ENCODE data around the gene SLC7A8. TPM values are rescaled to one million over a fixed set of nuclear protein-coding genes. Genes with fewer than 3 reads are reported as not detected.

SLC7A8 gene
- total and polyA plus RNA-seq, 8 donors = 1.2 to 102 (median 32.0) TPM

- intact Hi-C loops (cut with DNase I; ENCODE audit: low total_unique reads) = no loop called here
- Histone ChIP-seq H3K9me3 (no peaks in the 10 kb centered on the region), H3K4me3 (peak within 1 kb of the TSS; percentile 66 to 96 (median 76)), H3K27ac (peak within 1 kb of the TSS; percentile 95 to 100 (median 99)), H3K27me3 (no peaks in the 10 kb centered on the region), H3K4me1 (peaks cover 28 to 76% (median 60%) of the 10 kb centered on the region in 4 donors), H3K36me3 (peaks cover 12 to 51% (median 49%) of the 10 kb centered on the region in 4 donors)
- 0 to 1% (median 0%) methylated on average over 45 to 46 of the region's 46 CpGs for WGBS, 5 donors
- TF ChIP-seq POLR2A (IDR thresholded peaks at IDR 0.05) (peak in 2 of 4 donors; percentile 72 to 88), EP300 (IDR thresholded peaks at IDR 0.05) (no peak), CTCF (IDR thresholded peaks at IDR 0.05) (no peak), POLR2AphosphoS5 (IDR thresholded peaks at IDR 0.05) (peak; percentile 86 to 90 (median 88))
- peak; percentile 100 for DNase-seq
These were observed 88.0 kb downstream of the SLC7A8 start, which contains the start of gene C14orf119 for GRCh38 chr14:23095196-23096108. TSS of gene C14orf119 (plus strand) at chr14:23095505. CDS start at chr14:23097659, 2,154 bp downstream.

GRCh38 chr14:23094666-23095195 lies 88.7 kb downstream of the SLC7A8 start, which contains the start of gene ACIN1:
TSS of gene ACIN1 (minus strand) at chr14:23095136. CDS start at chr14:23095112, 24 bp downstream.
- 0 to 1% (median 0%) methylated on average over 15 to 55 of the region's 55 CpGs for WGBS, 5 donors
- Histone ChIP-seq H3K27ac (peak within 1 kb of the TSS; percentile 95 to 100 (median 99)), H3K36me3 (peaks cover 19 to 59% (median 57%) of the 10 kb centered on the region in 4 donors), H3K4me1 (peaks cover 27 to 72% (median 58%) of the 10 kb centered on the region in 4 donors), H3K4me3 (peak within 1 kb of the TSS; percentile 66 to 96 (median 76)), H3K27me3 (no peaks in the 10 kb centered on the region), H3K9me3 (no peaks in the 10 kb centered on the region)
- TF ChIP-seq POLR2AphosphoS5 (IDR thresholded peaks at IDR 0.05) (peak in 2 of 3 donors; percentile 75 to 90), CTCF (IDR thresholded peaks at IDR 0.05) (no peak)
- intact Hi-C loops (cut with DNase I; ENCODE audit: low total_unique reads) = no loop called here
- DNase-seq = peak; percentile 75 to 94

GRCh38 chr14:23093991-23094665 lies 89.3 kb downstream of the SLC7A8 start:
- Histone ChIP-seq H3K27ac (peak overlapping the region; percentile 95 to 100 (median 99)), H3K4me1 (peaks cover 21 to 66% (median 52%) of the 10 kb centered on the region in 4 donors), H3K4me3 (peak overlapping the region; percentile 66 to 96 (median 76)), H3K27me3 (no peaks in the 10 kb centered on the region), H3K9me3 (no peaks in the 10 kb centered on the region), H3K36me3 (peaks cover 25 to 59% (median 59%) of the 10 kb centered on the region in 4 donors)
- TF ChIP-seq CTCF (IDR thresholded peaks at IDR 0.05) (no peak), EP300 (IDR thresholded peaks at IDR 0.05) (no peak), POLR2AphosphoS5 (IDR thresholded peaks at IDR 0.05) (no peak), POLR2A (IDR thresholded peaks at IDR 0.05) (no peak)
- 0 to 1% (median 0%) methylated on average over 14 of the region's 14 CpGs for WGBS, 5 donors
- DNase-seq = no peak
- intact Hi-C loops (cut with DNase I; ENCODE audit: low total_unique reads) = no loop called here

GRCh38 chr14:23093526-23093925 lies 89.9 kb downstream of the SLC7A8 start:
- no peak for DNase-seq
- no peaks in the 10 kb centered on the region for H3K27me3 ChIP-seq
- H3K36me3 ChIP-seq = peaks cover 30 to 59% (median 59%) of the 10 kb centered on the region in 4 donors
- peaks cover 19 to 60% (median 47%) of the 10 kb centered on the region in 4 donors for H3K4me1 ChIP-seq
- intact Hi-C loops (cut with DNase I; ENCODE audit: low total_unique reads) = no loop called here
- H3K27ac ChIP-seq = peak overlapping the region in 3 of 5 donors; percentile 95 to 100 (median 99)
- peak overlapping the region; percentile 66 to 96 (median 76) for H3K4me3 ChIP-seq
- 56 to 71% (median 60%) methylated on average over 2 of the region's 2 CpGs for WGBS, 5 donors
- no peaks in the 10 kb centered on the region for H3K9me3 ChIP-seq
- TF ChIP-seq EP300 (IDR thresholded peaks at IDR 0.05) (no peak), POLR2AphosphoS5 (IDR thresholded peaks at IDR 0.05) (no peak), CTCF (IDR thresholded peaks at IDR 0.05) (no peak)
